HG03066 (cell line): Measurements from ENCODE around the gene ATP6V1G2.
"Not testable (repeated sequence)": the region's sequence is repeated elsewhere in the genome, so short reads cannot be mapped to it uniquely, and the experiment has no call there.

Experiments
- ATAC-seq: cut with Tn5 transposase; IDR thresholded peaks from one replicate; pipeline ENCODE4 v1.9.1; 2021; ENCODE audit warnings: low read depth; ENCODE audit not compliant: unreplicated experiment

ATP6V1G2 gene

DNA sequence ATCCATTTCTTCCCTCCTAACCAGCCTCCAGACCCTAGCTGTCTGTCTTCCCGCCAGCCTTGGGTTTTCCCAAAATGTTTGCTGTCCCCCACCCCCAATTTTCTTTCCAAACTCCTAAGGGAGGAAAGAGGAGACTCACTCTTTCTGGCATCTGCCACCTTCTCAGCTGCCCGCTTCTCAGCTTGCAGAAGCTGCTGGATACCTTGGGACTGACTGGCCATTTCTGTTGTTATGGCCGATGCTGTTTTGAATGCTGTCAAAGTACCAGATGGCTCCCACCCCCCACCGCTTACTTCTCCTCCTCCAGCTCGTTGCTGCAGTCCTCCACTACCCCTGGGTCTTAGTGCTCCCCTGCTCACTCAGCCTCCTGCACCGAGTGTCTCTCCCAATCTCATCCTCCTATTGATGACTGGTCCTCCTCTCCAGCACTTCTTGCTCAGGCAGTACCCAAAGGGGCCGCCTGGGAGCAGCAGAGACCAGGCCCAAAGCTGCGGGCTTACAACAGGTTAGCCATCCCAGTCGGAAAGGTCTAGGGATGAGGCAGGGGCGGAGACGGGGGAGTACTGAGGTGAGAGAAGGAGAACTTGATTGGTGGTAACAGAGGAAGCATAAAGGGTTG is at the start of gene ATP6V1G2:
TSS of gene ATP6V1G2 (minus strand) at position 270 of the 619 bp plus-strand sequence. CDS start at position 221, 49 bp downstream.
- no peak for ATAC-seq

DNA sequence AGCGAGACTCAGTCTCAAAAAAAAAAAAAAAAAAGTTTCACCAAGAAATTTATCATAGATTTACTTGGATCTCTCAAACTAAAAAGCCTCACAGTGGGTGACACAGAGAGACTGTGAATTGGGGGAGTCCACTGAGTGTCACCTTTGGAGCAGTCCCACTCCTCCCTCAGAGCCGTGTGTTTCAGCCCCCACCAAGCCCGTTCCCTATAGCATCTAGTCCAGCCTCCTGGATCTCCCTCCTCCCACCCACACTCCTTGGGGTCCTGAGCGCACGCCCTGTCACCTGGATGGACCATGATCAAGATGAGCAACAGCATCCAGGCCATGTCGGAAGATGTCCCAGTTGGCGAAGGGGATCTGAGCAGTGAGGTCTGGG is 46.0 kb upstream of the ATP6V1G2 start:
- no peak for ATAC-seq

DNA sequence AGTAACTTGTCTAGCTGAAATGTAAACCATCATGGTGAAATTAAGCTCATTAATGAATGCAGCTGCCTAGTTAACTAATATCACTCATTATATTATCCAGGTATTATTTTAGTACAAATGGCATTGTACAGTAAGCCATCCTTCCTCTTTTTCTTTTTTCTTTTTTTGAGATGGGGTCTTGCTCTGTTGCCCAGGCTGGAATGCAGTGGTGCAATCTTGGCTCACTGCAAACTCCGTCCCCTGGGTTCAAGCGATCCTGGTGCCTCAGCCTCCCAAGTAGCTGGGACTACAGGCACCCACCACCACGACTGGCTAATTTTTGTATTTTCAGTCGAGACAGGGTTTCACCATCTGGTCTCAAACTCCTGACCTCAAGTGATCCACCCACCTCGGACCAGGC is 44.3 kb upstream of the ATP6V1G2 start:
- not testable (repeated sequence) for ATAC-seq

DNA sequence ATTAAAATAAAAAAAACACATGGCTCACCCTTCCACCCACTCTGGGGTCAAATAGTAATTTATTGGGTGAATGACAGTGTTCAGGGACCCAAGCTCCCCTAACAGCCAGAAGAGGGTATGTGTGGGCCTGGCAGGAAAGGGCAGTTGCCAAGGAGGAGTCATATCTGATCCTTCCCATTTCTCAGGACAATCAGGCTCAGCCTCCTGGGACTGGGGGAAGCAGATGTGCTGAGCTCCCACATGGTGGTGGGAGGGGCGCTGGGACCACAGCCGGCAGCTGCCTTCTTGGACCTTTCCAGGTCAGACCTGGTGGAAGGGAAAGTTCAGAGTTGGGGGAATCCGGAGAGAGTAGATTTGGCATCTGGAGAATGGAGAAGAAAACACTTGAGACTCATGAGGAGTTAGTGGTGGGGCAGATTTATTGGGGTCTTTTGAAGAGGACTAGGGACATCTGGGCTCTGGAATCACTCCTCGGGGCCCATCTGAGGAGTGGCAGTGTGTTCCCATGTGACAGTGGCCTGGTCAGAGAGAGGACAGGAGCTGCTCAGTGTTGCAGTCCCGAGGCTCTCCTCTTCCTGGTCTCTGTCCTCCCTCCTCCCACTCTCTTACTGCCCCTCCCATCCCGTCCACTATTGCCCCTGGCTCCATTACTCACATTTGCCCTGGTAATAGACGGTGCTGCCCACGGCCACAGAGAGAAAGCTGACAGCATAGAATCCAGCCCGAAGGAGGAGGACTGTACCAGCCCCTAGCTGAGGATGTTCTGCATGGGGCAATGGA is 42.7 kb upstream of the ATP6V1G2 start:
- no peak for ATAC-seq

DNA sequence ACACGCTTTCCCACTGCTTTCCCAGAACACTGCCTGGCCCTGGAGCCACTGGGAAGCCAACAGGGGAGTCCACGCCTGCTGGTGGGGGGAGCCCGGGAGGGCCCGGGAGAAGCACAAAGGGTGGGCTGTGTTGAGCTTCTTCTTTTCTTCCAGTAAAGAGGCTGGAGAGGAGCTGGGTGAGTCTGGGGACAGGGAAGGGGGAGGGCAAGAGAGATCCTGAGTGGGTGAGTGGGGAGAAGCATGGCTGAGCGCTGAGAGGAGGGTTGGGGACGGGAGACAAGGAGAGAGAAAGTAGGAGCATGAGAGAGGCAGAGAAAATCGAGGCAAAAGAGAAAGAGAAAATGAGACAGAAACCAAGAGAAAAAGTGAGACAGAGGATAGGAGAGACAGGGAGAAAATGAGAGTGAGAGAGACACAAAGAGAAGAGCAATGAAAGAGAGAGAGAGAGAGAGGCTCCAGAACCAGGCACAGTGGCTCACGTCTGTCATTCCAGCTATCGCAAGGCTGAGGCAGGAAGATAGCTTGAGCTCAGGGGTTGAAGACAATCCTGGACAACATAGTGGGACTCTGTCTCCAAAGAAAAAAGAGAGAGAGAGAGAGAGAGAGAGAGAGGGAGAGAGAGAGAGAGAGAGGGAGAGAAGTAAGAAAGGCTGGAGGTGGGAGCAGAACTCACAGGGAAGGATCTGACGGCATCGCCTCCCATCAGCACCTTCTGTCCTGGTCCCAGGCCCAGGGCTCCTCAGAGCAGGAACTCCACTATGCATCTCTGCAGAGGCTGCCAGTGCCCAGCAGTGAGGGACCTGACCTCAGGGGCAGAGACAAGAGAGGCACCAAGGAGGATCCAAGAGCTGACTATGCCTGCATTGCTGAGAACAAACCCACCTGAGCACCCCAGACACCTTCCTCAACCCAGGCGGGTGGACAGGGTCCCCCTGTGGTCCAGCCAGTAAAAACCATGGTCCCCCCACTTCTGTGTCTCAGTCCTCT is 41.7 kb upstream of the ATP6V1G2 start:
- no peak for ATAC-seq

DNA sequence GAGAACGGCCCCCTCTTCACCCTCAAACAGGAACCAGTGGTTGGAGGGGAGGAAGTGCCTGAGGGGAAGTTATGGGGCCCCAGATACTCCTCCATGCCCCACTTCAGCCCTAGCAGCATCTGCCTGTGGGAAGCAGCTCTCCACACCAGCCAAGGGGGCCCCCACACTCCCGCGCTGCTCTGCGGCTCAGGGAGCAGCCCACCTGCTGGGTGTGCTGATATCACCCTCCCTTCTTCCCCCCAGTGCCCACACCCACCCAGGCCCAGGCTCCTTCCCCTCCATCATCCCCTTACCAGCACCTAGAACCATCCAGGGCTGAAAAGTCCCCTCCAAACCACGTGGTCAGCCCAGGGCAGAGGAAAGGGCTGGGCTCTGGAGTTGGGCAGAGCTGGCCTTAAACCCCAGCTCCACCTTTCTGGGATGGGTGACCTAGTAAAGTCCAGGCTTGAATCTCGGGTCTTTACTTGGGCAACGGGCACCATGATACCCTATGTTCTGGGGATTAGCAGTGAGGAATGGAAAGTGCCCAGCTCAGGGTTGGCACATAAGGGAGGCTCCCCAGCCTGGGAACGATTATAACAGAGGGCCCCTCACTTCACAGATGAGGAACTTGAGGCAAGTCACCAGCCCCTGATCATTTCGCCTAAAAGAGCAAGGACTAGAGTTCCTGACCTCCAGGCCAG is 40.3 kb upstream of the ATP6V1G2 start:
- ATAC-seq, result no peak

DNA sequence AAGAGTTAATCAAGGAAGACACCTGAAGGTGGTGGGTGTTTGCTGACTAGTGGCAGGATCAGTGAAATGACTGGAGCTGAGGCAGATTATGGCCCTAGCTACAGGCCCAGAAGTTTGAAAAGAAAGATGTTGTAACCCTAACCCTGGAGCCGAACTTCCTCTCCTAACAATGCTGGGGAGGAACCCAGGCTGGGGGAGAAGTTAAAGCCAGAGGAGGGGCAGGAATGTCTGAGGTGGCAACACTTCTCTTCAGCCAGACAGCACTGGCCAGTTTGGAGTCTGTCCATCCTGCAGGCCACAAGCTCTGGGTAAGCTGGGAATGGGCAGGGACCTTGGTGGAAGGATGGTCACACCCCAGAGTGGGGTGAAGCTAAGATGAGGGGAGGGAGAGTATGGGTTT is 39.6 kb upstream of the ATP6V1G2 start, which contains the start of gene LST1:
TSS of gene LST1 (plus strand) at position 270 of the 400 bp plus-strand sequence. CDS start 1,023 bp downstream, outside the sequence.
- ATAC-seq, result no peak

DNA sequence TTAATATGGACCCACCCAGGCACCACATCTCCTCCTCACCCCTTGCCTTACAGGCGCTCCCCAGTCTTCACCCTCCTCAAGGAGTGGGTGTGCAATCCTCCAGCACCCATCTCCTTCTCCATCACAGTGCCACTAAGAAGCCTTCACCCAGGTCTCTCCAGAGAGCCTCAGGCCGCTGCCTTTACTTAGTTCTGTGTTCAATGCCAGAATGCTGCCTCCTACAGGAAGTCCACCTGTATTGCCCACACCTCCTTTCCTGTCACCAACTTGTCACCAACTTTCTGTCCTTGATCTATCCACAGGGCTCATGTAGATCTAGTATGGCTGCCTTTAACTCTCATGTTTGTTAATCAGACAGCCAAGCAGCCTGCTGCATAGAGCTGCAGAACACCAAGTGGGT is 39.1 kb upstream of the ATP6V1G2 start:
- no peak for ATAC-seq

DNA sequence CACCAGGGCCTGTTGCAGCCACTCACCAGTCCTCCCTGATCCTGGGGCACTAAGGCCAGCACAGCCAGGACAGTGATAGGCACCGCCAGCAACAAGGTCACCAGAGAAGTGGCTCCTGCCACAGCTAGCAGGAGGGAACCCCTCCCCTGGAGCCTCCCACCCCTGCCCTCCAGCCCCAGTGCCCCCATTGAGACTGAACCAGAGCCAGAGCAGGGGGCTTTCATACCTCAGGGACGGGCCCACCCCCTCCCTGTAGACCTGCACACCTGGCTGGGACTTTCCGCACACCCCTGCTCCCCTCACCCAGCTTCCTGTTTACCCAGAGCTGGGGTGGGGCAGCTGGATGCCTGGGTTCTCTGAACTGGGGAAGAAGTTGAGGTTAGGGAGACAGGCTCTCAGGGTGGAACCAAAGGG is 35.8 kb upstream of the ATP6V1G2 start, which contains the start of gene LTB:
TSS of gene LTB (minus strand) at position 195 of the 414 bp plus-strand sequence. CDS start at position 188, 7 bp downstream.
- no peak for ATAC-seq

DNA sequence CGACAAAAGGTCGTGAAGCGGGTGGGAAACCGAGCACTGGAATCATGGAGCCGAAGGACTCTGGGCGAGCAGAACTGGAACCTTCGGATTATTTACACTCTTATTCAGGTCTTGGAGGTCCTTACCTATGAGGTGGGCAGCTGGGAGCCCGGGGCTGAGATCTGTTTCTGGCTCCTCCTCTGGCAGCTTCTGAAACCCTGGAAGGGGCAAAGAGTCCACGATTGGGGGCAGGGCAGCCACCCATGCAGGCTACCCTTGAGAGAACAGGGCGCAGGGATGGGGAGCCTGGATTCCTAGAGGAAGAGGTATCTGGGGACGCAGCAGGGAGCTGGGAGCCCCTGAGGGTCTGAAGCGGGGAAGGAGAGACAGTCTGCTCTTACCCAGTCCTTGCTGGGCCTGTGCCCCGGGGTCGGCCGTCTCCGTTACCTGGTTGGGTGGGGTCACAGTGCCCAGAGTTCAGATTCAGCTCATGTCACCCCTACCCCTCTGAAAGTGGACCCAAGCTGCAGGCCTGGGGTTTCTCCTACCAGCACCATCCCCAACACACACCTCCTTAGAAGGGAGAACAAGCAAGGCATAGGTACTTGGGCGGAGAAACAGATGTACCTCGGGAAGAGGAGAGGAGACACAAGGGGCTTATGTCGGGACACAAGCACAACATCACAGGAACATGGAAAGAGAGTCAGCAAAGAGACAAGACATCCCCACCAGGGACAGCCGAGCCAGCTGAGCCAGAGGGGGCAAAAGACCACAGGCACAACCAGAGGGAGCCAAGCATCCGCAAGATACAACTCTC is 35.2 kb upstream of the ATP6V1G2 start:
- no peak for ATAC-seq

DNA sequence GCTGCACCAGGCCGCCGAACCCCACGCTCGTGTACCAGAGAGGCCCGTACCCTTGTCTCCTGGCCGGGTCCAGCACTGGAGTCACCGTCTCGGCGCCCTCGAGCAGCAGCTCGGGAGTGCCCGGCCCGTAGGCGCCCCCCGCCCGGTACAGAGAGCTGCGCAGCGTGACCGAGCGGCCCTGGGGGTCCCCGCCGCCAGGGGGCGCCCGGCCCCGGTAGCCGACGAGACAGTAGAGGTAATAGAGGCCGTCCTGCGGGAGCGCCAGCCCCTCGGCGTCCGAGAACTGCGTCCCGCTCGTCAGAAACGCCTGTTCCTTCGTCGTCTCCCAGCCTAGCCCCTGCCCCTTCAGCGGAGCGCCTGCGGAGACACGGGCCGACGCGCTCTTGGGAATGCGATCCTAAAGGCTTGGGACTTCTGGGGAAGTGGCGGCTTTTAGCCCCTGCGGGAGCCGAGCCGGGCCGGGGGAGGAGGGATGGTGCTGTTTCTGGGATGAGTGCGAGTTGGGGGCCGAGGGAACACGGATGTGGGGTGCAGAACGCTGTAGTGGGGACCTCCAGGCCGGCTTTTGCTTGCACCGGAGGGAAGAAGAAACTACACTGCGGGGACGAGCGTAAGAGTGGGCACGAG is 34.5 kb upstream of the ATP6V1G2 start:
- peak; percentile 58 for ATAC-seq

DNA sequence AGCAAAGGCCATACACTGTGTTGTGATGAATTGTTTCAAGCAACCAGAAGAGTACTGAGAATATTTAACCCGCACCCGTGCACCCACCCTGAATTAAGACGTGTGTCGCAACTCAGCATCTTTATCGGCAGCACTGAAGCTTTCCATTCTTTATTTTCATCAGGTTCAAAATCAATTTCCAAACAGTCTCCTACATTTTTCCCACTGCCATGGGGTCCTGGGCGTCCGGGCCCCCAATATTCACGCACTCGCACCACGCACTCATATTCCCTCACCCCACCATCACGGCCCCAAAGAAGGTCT is 34.0 kb upstream of the ATP6V1G2 start:
- ATAC-seq, result peak; percentile 6

DNA sequence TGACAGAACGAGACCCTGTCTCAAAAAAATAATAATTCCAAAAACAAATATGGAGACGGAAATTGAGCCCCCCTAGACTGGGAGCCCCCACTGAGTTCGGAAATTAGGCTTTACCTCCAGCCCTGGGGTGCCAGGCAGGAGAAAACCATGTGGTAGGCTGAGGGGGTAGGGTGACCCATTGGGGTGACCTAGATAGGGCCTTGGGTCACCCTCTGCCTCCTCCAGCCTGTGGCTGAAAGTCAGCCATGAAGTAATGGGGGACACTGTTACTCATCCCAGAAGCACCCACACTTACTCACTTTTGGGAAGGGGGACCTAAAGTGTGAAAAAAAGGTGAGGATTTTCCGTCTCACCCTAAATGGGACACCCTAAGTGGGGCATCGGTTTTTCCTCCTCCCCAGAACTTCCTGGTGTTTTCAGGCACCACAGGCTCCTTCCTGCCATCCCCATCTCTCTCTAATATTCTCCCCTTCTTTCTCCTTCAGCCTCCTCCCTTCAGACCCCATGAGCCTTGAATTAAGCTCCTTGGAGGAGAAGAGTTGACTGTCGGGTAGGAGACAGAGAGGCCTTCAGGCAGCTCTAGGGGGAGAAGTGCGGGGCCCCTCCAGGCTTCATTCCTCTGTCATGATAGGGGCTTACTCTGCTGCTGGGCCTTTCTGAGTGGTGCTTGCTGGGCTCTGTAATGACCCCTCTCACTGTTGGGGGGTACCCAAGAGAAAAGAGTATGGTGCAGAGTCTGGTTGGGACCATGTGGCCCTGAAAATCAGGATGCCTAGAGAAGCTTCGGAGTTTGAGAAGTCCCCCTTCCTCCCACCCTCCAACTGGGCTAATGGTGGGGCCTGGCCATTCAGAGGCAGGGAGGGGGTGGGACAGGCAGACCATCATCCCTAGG is 33.4 kb upstream of the ATP6V1G2 start:
- ATAC-seq, result no peak

DNA sequence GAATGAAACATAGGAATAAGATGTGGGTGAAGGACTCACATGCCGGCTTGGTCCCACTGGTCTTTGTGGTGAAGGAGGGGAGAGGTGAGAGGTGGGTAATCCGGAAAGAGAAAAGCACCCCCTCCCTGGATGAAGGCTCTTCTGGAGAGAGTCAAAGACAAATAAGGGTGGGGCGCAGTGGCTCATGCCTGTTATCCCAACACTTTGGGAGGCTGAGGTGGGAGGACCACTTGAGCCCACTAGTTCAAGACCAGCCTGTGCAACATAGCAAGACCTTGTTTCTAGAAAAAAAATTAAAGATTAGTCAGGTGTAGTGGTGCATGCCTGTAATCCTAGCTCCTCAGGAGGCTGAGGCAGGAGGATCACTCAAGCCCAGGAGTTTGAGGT is 32.7 kb upstream of the ATP6V1G2 start:
- ATAC-seq, result no peak

DNA sequence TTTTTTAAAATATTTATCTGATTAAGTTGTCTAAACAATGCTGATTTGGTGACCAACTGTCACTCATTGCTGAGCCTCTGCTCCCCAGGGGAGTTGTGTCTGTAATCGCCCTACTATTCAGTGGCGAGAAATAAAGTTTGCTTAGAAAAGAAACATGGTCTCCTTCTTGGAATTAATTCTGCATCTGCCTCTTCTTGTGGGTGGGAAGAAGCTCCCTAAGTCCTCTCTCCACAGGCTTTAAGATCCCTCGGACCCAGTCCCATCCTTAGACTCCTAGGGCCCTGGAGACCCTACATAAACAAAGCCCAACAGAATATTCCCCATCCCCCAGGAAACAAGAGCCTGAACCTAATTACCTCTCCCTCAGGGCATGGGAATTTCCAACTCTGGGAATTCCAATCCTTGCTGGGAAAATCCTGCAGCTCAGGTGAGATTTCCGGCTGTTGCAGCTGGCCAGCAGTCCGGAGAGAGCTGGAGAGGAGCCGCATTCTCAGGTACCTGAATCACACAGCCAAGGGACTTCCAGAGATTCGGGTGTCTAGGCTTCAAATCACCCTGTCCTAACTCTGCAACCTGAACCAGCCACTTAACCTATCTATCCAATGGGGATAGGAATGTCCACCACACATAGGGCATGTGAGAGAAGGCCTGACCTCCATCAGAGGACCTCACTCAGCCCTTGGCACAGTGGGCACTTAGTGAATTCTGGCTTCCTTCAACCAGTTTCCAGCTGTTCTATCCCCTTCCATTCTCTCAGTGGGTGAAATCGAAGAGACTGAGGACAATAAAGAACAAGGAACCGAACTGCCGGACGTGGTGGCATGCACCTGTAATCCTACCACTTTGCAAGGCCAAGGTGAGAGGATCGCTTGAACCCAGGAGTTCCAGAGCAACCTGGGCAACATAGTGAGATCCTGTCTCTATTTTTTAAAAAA is 32.0 kb upstream of the ATP6V1G2 start:
- ATAC-seq, result no peak

DNA sequence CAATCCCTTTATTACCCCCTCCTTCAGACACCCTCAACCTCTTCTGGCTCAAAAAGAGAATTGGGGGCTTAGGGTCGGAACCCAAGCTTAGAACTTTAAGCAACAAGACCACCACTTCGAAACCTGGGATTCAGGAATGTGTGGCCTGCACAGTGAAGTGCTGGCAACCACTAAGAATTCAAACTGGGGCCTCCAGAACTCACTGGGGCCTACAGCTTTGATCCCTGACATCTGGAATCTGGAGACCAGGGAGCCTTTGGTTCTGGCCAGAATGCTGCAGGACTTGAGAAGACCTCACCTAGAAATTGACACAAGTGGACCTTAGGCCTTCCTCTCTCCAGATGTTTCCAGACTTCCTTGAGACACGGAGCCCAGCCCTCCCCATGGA is 31.2 kb upstream of the ATP6V1G2 start:
- no peak for ATAC-seq

DNA sequence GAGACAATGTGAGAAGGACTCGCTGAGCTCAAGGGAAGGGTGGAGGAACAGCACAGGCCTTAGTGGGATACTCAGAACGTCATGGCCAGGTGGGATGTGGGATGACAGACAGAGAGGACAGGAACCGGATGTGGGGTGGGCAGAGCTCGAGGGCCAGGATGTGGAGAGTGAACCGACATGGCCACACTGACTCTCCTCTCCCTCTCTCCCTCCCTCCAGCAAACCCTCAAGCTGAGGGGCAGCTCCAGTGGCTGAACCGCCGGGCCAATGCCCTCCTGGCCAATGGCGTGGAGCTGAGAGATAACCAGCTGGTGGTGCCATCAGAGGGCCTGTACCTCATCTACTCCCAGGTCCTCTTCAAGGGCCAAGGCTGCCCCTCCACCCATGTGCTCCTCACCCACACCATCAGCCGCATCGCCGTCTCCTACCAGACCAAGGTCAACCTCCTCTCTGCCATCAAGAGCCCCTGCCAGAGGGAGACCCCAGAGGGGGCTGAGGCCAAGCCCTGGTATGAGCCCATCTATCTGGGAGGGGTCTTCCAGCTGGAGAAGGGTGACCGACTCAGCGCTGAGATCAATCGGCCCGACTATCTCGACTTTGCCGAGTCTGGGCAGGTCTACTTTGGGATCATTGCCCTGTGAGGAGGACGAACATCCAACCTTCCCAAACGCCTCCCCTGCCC is 30.6 kb upstream of the ATP6V1G2 start:
- ATAC-seq, result no peak
